Uterus (tissue), 2 donors: ENCODE measurements around the gene HDAC1.

Experiments used
- POLR2A ChIP-seq, 2 donors: fragments of 450-650 bp; IDR thresholded peaks; one replicate each; pipeline ENCODE4 v1.6.1; 2016; ENCODE audit warnings: antibody characterized with exemption in 2 of 2, mild to moderate bottlenecking in 1 of 2, moderate library complexity in 1 of 2
- TF ChIP-seq, protein P1 (sequence below), 4 experiments: fragments of 200-600 bp in 2 of 4; fragments of 450-650 bp in 2 of 4; sonication (generic) in 2 of 4; IDR thresholded peaks; one replicate each; pipeline ENCODE4 v1.5.1; 2016 to 2019; ENCODE audit warnings: antibody characterized with exemption in 4 of 4, mild to moderate bottlenecking in 2 of 4, moderate library complexity in 1 of 4

DNA sequence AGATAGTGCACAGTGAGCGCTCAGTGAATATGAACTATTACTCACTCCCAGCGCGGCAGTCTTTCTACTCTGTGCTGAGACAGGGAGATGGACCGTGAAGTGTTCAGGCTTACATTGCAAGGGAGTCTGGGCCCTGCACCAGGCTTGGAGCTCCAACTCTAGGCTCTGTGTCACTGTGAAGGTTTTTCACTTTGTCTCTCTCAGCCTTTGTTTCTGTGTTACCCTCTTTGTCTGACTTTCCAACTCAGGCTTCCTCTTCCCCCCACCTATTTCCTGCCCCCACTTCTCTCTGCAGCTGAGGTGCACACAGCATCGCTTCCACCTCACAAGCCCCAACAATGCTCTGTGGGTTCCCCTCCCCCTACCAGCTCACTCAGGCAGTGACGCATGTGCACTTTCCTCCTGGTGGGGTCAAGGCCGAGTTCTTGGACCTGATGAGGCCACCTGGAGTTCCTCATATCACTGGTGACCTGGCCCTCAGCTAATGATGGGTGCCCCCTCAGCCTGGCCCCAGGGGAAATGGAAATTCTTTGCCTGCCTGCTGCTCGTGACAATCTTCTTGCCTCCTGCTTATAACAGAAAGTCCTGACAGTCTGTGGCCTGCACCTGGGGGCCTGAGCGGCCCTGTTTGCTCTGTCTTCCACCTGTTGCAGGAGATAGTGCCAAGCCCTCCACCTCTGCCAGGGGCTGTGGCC is 41.9 kb upstream of the HDAC1 start:
- TF ChIP-seq, protein P1, sequence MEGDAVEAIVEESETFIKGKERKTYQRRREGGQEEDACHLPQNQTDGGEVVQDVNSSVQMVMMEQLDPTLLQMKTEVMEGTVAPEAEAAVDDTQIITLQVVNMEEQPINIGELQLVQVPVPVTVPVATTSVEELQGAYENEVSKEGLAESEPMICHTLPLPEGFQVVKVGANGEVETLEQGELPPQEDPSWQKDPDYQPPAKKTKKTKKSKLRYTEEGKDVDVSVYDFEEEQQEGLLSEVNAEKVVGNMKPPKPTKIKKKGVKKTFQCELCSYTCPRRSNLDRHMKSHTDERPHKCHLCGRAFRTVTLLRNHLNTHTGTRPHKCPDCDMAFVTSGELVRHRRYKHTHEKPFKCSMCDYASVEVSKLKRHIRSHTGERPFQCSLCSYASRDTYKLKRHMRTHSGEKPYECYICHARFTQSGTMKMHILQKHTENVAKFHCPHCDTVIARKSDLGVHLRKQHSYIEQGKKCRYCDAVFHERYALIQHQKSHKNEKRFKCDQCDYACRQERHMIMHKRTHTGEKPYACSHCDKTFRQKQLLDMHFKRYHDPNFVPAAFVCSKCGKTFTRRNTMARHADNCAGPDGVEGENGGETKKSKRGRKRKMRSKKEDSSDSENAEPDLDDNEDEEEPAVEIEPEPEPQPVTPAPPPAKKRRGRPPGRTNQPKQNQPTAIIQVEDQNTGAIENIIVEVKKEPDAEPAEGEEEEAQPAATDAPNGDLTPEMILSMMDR (IDR thresholded peaks at IDR 0.05) = no peak
- TF ChIP-seq POLR2A (IDR thresholded peaks at IDR 0.05) = no peak
